HG03575 (cell line): ENCODE data around the gene TMEFF2.
A peak's percentile ranks its signal among the peaks of the same experiment; 100 is the strongest.

Experiments used
- ATAC-seq: cut with Tn5 transposase; IDR thresholded peaks from one replicate; pipeline ENCODE4 v1.9.1; 2021; ENCODE audit not compliant: unreplicated experiment, insufficient number of reproducible peaks, low FRiP score; ENCODE audit errors: extremely low read depth

TMEFF2 gene

GRCh38 chr2:191952515-191953270, 242.0 kb downstream of the TMEFF2 start:
- ATAC-seq: no peak

DNA sequence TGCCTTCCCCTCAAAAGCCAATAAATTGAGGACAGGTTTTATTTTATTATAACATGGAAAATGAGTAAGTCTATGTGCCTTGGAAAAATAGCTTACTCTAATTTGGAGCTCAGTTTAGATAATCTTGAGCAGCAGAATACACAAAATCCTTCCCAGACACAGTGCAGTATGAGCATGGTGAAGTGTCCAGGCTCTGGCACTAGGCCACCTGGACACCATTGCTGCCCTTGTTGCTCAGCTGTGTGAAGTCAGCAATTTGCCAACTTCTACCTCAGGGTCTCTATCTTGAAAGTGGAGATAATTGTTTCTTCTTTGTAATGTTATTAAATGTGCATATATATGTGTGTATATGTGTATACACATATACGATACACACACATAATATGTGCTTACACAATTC, 242.9 kb downstream of the TMEFF2 start:
- ATAC-seq: no peak

DNA sequence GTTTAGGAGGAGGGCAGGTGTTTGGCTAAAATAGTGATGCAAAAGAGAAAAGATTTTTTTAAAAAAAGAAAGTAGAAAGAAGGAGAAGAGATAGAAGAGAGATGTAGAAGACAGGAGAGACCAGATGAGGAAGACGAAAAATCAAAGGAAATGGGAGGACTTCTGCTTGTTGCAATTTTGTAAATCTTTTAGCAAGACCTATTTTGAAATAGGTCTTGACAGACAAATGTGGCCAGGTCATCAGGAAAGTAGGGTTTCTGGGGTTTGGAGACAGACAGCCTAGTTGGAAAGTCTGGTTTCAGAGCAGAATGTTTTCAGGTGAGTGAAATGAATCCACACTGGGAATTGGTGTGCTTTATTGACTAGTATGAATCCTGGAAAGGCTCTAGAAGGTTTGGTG, 243.4 kb downstream of the TMEFF2 start:
- no peak for ATAC-seq

- no peak for ATAC-seq
These were observed 244.4 kb downstream of the TMEFF2 start for GRCh38 chr2:191950132-191950874.

GRCh38 chr2:191947235-191947634, 247.5 kb downstream of the TMEFF2 start:
- no peak for ATAC-seq

GRCh38 chr2:191946471-191947182, 248.1 kb downstream of the TMEFF2 start:
- ATAC-seq: no peak

DNA sequence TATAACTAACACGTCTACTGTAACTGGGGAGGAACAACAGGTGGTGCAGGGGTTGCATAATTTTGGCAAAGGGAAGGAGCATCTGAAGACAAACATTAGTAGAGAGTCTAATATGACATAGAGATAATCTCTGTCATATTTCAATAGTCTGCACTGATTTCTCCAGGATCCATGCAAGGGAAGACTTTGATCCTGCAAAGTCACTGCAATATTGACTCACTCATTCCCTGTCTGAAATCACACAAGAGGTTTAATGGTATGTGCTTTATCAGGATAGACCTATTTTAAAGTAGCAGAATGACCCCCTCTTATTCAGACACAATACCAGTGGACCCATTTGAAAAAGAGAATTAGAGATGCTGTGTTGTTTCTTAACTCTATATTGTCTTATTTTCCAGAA, 249.1 kb downstream of the TMEFF2 start:
- no peak for ATAC-seq

GRCh38 chr2:191942739-191943103, 252.0 kb downstream of the TMEFF2 start:
- ATAC-seq: no peak

GRCh38 chr2:191942090-191942738, 252.5 kb downstream of the TMEFF2 start:
- no peak for ATAC-seq

DNA sequence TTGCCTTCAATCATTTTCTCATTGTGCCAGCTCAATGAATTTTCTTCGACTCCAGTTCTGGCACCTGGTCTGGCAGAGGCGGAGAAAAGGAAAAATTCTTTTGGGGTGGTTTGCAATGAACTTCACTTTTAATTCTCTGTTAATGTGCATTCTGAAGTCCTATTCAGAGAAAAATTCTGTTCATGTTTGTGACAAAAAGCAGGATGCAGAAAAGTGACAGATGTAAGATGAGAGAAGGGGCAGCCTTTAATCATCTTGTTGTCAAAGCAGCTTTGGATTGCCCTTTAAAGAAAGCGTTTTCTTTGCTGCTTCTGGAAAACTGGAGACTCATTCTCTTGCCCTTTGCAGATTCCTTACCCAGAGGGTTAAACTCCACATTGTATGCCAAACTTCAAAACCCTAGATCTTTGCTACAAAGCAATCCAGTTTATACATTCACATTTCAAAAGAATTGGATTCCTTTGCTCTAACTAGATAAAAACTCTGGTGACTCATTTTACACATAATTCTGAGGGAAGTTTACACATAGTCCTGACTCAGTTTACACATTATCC, 253.3 kb downstream of the TMEFF2 start:
- no peak for ATAC-seq

DNA sequence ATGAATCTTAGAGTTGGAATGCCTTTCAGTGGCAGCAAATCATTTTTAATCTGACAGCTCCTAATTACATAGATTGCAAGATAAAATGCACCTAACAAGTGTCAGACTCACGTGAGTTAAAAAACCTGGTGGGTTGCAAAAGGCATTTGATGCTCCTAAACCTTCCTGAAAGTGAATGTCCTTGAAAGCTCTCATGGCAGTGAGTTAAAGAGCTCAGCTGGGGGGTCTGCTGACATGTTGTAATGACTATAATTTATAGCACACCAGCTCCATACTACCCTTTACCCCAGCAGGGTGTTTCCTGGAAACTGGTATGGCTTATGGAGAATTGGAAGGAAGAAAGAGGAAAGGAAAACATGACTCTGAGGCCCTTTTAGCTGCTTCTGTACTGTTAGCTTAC, 256.0 kb downstream of the TMEFF2 start:
- ATAC-seq: no peak

- ATAC-seq: no peak
These were observed 257.8 kb downstream of the TMEFF2 start for GRCh38 chr2:191936882-191937405.

- no peak for ATAC-seq
These were observed 259.5 kb downstream of the TMEFF2 start for GRCh38 chr2:191935247-191935646.

DNA sequence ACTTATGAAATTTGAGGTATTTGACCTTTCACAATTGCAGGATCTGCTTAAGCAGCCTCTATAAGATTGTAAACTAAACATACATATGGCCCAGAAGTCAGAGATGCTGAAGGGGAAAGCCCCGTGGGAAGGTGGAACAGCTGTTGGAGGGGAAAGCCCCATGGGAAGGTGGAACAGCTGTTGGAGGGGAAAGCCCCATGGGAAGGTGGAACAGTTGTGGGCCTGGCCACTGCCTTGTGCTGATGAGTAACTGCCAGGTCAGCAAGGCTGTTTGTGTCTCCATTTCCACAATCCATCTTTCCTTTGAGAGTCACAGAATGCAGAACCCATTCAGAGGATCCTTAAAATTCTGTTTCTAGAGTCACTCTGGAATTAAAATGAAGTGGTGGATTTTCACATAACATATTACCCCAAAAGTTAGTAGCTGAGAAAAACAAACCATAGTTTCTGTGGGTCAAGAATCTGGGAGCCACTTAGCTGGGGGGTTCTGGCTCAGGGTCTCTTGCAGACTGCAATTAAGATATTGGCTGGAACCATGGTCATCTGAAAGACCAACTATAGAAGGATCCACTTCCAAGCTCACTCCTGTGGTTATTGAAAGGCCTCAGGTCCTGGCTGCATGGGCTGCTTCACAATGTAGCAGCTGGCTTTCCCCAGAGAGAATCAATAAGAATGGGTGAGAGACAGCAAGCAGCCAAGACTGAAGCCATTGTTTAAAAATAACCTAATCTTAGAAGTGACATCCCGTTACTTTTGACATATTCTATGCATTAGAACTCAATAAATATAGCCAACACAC, 261.2 kb downstream of the TMEFF2 start:
- ATAC-seq: peak; percentile 85

DNA sequence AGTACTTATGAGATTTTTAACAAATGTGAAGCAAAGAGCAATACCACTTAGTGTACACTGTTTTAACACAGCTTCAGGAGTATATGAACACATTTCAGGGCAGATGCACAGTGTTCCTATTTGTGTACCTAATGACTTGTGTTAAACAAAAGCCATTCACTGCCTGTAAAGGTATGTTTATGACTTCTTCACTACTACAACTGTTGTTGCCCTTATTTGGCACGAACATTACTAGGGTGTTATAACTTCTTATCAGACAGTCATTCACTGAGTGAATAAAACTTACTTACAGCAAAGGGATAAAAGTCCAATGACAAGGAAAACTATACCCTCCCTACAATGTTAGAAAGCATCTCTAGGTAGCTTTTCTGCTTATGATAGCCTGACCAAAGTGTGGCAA, 262.4 kb downstream of the TMEFF2 start:
- no peak for ATAC-seq

DNA sequence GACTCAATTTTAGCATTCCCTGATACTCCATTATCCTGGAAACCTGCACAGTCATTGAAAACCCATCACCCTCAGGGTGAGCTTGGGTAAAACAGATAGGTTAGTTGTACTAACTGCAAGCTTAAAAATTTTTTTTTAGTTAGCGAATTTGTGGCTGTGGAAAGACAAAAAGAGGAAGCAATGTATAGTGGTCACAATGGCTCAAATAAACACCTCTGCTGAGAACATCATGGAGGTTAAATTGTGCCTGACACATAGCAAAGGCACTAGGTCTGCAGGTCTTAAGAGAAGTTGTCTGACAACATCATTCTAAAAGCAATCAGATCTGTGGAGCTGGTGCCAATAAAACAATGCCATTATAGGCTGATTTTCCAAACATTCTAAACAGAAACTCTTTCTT, 263.4 kb downstream of the TMEFF2 start:
- no peak for ATAC-seq

DNA sequence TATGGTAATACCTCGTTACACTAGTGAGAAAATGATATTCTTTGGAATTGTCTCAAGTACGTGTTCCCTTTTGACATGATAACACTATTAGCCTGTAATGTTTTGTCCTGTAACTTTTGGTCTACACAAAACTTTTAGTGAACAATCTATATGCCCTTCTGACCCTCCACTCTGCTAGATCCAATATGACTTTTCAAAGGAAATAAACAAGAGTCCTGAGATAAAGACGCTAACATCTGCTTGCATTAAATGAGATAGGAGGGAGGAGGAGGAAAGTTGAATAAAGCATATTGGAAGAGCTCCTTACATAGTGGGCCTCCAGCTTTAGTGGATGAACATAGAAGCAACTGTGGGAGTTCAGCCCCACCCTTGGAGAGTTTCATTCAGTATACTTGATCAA, 264.5 kb downstream of the TMEFF2 start:
- ATAC-seq: no peak

GRCh38 chr2:191929288-191929687, 265.4 kb downstream of the TMEFF2 start:
- no peak for ATAC-seq
